ENCODE results near the gene RIPK1. TPM values are rescaled to one million over a fixed set of nuclear protein-coding genes. Genes with fewer than 3 reads are reported as not detected.
A peak's percentile ranks its signal among the peaks of the same experiment; 100 is the strongest.
"Not testable (repeated sequence)": the region's sequence is repeated elsewhere in the genome, so short reads cannot be mapped to it uniquely, and the experiment has no call there.

RIPK1 gene
- total RNA-seq, 1 donor from 2014 or later: 19.8 TPM

GRCh38 chr6:3045369-3045768 is 22.9 kb upstream of the RIPK1 start:
- no peak for DNase-seq (ENCODE audit: low read depth in 2 of 2)

- no peak for DNase-seq (ENCODE audit: low read depth in 2 of 2)
These were observed 22.5 kb upstream of the RIPK1 start for GRCh38 chr6:3045777-3046176.

DNA sequence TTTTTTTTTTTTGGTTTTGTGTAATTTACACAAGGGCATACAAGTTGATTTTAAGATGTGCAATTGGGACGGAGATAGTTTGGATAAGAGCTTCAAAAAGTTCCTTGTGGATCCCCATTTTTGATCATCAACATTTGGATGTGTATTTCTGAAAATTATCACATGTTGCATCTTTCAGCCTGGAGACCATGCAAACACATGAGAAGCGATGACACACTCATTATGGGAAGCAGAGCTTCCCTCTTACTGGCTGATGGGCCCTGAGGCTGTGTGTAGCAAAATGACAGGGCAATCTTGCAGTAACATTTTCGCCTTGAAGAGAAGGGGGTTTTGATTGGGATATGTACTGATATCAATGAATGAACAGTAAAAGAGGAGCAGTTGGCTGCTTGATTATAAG is 22.0 kb upstream of the RIPK1 start:
- DNase-seq (ENCODE audit: low read depth in 2 of 2): no peak

DNA sequence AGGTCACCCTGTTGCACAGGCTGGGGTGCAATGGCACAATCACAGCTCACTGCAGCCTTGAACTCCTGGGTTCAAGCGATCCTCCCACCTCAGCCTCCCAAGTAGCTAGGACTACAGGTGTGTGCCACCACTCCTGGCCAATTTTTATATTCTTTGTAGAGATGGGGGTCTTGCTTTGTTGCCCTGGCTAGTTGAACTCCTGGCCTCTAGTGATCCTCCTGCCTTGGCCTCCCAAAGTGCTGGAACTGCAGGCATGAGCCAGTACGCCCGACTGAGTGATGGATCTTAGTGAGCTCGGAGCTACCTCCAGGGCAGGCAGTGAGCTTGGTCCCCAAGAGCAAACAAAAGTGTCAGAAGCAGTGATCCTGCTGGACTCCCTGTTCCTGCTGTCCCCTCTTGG is 20.3 kb upstream of the RIPK1 start:
- DNase-seq (ENCODE audit: low read depth in 2 of 2): not testable (repeated sequence)

DNA sequence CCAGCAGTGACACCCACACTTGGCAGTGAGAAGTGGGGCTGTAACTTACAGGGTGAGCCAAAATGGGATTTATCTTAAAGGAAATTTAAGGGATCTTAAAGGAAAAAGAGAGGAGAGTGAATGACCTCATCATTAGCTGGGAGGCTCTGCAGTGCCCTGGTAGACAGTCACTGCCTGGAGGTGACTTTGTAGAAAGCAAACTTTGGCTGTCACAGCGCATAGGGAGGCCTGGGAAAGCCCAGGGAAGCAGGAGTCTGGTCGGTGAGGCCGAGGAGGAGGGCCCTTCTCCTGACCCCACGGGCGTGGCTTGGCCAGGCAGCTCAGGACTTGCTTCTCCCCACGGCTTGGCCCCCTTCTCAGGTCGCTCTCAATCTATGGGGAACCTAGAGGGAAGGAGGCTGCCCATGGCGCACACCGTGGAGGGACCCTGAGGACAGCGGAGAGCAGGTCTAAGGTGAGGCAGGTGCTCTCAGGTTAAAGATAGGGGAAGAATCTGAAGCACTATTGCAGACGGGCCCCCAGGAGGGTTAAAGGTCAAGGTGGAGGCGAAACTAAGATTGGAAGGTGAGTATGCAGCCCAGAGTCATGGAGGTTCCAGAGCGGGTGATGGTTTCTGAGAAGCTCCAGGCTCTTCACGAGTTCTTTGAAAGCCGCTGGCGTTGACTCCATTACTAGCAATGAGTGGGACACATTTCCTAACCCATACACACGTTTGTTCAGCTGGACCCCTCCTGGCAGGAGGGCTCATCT is 15.6 kb upstream of the RIPK1 start:
- DNase-seq (ENCODE audit: low read depth in 2 of 2): no peak

- DNase-seq (ENCODE audit: low read depth in 2 of 2): no peak
These were observed 15.1 kb upstream of the RIPK1 start for GRCh38 chr6:3053231-3053508.

DNA sequence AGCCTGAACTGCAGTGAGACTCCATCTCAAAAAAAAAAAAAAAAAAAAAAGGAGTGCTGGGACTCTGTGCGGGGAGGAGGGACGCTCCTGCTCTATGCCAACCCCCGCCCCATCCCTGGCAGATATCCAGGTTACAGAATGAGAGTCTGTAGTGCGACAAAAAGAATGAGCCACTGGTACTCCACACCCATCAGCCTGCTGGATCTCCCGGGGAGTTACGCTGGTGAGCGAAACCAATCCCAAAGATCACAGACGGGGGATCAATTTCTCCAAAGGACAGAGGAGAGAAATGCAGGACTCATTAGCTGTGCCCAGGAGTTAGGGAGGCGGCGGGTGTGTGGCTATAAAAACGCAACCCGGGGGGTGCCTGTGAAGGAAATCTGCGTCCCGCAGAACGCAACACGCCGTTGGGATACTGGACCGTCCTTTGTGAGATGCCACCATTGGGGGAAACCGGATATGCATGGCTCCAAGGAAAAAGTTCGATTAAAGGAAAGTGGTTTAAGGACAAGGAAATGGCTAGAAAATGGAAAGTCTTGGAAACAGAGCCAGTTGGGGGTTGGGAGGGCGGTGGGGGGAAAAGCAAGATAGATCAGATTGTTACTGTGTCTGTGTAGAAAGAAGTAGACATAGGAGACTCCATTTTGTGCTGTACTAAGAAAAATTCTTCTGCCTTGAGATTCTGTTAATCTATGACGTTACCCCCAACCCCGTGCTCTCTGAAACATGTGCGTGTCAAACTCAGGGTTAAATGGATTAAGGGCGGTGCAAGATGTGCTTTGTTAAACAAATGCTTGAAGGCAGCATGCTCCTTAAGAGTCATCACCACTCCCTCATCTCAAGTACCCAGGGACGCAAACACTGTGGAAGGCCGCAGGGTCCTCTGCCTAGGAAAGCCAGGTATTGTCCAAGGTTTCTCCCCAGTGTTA is 13.8 kb upstream of the RIPK1 start:
- DNase-seq (ENCODE audit: low read depth in 2 of 2): peak; percentile 22 to 35

DNA sequence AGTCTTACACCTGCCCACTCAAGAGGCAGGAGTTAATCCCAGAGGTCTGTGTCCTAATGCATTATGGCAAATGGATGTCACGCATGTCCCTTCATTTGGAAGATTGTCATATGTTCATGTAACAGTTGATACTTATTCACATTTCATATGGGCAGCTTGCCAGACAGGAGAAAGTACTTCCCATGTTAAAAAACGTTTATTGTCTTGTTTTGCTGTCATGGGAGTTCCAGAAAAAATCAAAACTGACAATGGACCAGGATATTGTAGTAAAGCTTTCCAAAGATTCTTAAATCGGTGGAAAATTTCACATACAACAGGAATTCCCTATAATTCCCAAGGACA is 13.2 kb upstream of the RIPK1 start:
- peak in 1 of 2 donors; percentile 27 for DNase-seq (ENCODE audit: low read depth in 2 of 2)

GRCh38 chr6:3057063-3057770 is 11.1 kb upstream of the RIPK1 start:
- no peak for DNase-seq (ENCODE audit: low read depth in 2 of 2)

DNA sequence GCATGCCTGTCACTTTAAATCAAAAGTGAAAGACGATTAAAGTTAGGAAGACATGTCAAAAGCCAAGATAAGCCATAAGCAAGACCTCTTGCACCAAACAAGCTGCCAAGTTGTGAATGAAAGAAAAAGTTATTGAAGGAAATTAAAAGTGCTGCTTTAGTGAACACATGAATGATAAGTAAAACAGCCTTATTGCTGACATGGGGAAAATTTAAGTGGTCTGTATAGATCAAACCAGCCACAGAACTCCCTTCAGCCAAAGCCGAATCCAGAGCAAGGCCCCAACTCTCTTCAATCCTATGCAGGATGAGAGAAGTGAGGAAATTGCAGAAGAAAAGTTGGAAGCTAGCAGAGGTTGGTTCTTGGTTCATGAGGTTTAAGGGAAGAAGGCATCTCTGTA is 9.3 kb upstream of the RIPK1 start:
- DNase-seq (ENCODE audit: low read depth in 2 of 2): no peak

GRCh38 chr6:3060092-3060491 is 8.2 kb upstream of the RIPK1 start:
- not testable (repeated sequence) for DNase-seq (ENCODE audit: low read depth in 2 of 2)

- DNase-seq (ENCODE audit: low read depth in 2 of 2): no peak
These were observed 6.8 kb upstream of the RIPK1 start for GRCh38 chr6:3061501-3061941.

GRCh38 chr6:3063340-3063732 is 5.0 kb upstream of the RIPK1 start:
- DNase-seq (ENCODE audit: low read depth in 2 of 2): not testable (repeated sequence)

DNA sequence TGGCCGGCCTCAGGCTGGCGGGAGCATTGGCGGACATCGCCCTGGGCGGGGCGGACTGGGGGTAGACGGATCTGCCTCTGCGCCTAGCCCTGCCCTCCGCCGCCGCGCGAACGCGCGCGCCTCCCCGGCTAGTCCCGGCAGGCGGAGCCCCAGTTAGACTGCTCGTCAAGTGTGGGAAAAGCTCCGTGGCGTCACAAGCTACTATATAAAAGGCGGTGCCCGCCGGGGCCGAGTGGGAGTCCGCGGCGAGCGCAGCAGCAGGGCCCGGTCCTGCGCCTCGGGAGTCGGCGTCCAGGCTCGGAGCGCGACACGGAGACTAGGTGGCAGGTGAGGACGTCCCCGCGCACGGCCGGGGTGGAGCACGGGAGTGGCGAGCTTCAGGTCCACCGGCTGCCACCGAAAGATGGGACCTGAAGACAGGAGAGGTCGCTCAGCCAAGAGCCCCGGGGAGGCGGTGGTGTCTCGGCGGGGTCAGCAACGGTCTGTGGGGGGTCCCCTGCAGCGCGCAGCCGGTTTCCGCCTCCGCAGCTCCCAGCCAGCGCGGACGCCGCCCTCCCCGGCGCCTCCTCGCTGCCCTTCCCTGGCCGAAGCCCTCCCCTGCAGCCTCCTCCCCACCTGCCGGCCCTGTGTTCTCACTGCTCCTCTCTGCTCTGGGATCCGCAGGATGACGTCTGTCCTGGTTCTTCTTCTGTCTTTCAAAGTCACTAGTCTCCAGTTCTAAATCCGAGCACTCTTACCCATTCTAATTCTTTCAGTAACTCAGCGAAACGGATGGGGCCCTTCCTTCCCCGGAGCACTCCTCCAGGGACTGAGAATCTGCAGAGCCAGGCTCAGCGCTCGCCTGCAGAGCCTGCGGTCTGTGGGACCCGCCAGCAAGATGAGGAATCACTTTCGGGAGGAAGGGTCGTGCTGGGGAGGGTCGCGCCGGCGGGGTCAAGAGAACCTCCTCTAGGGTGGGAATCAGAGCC is 4.3 kb upstream of the RIPK1 start:
- DNase-seq (ENCODE audit: low read depth in 2 of 2): peak; percentile 69 to 87

GRCh38 chr6:3071568-3071967 is 3.3 kb downstream of the RIPK1 start:
- no peak for DNase-seq (ENCODE audit: low read depth in 2 of 2)

DNA sequence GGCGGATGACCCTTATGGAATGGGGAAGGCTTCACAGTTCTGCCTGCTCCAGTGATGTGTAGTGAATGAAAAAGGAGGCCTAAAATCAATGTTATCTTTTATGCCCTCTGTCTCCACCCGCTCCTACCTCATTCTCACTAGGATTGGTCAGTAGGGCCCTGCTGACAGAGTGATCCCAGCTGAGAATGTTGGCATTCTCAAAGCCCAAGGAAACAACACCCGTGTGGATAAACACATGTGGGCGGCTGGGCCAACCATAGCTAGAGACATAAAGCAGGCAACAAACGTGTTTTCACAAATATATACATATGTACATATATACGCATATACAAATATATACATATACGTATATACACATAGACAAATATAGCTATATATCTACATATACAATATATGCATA is 4.5 kb downstream of the RIPK1 start:
- DNase-seq (ENCODE audit: low read depth in 2 of 2): no peak

GRCh38 chr6:3073382-3073781 is 5.1 kb downstream of the RIPK1 start:
- DNase-seq (ENCODE audit: low read depth in 2 of 2): no peak

DNA sequence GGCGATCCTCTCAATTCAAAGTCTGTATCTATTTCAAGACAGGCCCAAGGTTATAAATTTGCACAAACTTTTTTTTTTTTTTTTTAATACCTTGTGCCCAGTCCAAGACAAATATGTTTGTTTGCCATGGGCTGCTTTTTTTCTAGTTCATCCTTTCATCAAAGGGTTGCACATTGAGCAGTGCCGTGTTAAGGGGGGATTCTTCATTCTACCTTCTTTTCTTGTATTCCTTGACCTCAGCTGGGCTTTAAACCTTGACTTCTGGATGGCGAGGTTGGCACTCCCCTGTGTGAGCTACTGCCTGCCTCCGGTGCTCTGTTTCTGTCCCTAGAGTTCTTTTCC is 7.4 kb downstream of the RIPK1 start:
- no peak for DNase-seq (ENCODE audit: low read depth in 2 of 2)

DNA sequence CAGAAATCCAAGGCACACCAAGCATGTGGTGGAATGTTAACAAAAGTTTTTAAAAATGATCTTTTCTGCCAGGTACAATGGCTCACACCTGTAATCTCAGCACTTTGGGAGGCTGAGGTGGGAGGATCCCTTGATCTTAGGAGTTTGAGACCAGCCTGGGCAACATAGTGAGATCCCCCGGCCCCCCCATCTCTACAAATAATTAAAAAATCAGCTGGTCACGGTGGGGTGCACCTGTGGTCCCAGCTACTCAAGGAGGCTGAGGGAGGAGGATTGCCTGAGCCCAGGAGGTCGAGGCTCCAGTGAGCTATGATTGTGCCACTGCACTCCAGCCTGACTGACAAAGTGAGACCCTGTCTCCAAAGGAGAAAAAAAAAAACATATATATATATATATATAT is 8.0 kb downstream of the RIPK1 start:
- DNase-seq (ENCODE audit: low read depth in 2 of 2): no peak

GRCh38 chr6:3077430-3077829 is 9.1 kb downstream of the RIPK1 start:
- DNase-seq (ENCODE audit: low read depth in 2 of 2): no peak

- not testable (repeated sequence) for DNase-seq (ENCODE audit: low read depth in 2 of 2)
These were observed 10.7 kb downstream of the RIPK1 start for GRCh38 chr6:3078952-3079351.
